A549 treated with Mapracorat at 1 μM for 4 hours (cell line): ENCODE data around the gene THAP11. TPM values are rescaled to one million over a fixed set of nuclear protein-coding genes. Genes with fewer than 3 reads are reported as not detected.

Experiments used
- total RNA-seq: library from RNA; stranded (reverse); fragments of 200-300 nt; extraction: Qiagen RNA extraction; gene quantifications from 5 replicates; pipeline ENCODE4 v1.2.3, GENCODE V29; 2022

The THAP11 gene
- 24.3 to 41.1 TPM (median 39.8 TPM) in 5 replicates for total RNA-seq

DNA sequence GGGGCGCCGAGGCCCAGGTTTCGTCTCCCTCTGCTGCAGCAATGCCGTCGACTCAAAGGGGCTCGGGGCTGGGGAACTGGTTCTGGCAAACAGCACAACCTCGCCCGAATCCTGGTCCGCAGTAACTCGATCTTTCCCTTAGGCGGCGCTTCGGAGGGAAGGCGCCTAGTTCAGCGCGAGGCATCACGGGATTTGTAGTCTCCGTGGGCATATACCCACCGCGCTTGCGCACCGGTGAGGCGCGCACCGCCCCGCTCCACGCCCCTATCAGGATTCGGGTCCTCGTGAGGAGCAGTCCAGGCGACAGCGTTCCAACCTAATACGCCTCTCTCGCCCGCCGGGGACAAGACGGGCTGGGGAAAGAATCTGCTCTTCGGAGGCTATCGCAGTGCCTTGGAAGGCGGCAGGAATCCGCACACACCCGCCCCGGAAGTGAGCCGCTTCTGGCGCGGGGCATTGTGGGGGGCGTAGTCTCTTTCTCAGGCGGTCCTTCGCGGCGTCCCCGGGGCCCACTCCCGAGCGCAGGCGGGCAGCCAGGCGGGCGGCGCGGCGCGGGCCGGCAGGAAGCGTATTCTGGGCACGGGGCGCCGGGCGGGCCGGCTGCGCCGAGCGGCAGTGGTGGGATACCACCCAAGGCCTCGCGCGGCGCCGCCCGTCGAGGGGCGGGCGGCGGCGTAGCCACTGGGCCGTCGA, at the start of gene THAP11:
Gene THAP11, plus strand, starts transcription at position 505 of the 693 bp plus-strand sequence. CDS start 235 bp downstream, outside the sequence.

DNA sequence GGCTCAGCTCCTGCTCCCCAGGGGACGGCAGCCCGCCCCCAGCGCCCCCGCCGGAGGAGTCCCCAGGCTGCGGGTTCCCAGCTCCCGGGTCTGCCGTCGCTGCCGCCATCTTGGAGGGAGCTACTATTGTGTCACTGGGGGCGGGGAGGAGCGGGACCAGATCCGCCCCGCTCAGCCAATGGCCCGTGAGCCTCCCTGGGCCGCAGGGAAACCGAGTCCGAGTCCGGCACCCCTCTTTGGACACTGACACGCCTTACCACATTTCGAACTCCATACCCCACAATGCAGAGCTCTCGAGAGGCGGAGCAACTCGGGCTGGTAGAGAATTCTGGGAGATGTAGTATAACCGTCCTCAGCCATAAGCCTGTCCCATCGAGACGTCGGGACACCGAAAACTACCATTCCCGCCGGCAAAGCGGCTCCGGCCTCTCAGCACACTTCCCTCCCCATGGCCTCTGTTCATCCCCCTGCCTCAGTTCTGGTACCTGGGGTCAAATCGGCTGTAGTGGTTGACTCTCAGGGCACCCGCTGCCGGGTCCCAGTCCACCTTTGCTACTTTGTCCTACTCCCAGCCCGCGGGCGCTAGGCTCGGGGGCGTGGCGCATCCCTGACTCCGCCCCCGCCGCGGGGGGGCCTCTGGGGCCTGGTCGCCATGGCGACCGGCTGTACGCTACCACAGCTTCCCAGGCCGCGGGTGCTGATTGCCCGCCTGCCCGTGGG, 35.5 kb upstream of the THAP11 start, which contains the start of the genes RANBP10 and TSNAXIP1:
Gene RANBP10, minus strand, starts transcription at position 133 of the 720 bp plus-strand sequence. Its CDS starts 24 bp downstream, at position 109.
Gene TSNAXIP1, plus strand, starts transcription at position 462 of the 720 bp plus-strand sequence. CDS start 261 bp downstream, outside the sequence.

DNA sequence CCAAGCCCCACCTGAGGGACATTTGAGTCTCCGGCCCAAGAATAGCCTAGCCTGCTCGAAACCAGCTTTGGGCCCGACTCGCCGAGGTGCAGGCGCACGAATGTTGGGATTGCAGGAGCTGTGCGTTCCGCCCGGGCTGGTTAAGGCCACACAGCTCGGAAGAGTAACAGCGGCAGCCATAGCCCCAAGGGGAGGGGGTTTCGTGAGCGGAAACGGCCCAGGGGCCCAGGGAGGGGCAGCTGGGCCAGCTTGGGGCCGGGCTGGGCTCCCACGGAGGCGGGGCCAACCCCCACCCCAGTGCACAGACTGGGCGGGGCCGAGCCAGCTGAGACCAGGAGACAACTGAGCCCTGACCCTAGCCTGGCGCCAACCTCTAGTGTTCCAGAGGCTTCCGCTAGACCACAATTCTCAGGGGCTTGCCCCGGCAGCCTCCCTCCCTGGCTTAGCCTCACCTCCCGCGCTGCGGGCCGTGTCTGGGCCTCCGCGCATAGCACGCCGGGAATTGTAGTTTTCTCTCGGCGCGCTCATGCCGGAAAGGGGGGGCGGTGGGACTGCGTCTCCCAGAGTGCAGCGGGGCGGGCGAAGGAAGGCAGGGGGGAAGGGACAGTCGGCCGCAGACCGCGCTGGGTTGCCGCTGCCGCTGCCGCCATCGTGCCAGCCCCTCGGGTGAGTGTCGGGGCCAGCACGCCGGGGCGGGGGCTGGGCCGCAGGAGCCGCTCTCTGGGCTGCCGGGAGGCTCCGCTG, 4.4 kb downstream of the THAP11 start, which contains the start of gene NUTF2:
Gene NUTF2, plus strand, starts transcription at position 614 of the 744 bp plus-strand sequence. CDS start 18,198 bp downstream, outside the sequence.

DNA sequence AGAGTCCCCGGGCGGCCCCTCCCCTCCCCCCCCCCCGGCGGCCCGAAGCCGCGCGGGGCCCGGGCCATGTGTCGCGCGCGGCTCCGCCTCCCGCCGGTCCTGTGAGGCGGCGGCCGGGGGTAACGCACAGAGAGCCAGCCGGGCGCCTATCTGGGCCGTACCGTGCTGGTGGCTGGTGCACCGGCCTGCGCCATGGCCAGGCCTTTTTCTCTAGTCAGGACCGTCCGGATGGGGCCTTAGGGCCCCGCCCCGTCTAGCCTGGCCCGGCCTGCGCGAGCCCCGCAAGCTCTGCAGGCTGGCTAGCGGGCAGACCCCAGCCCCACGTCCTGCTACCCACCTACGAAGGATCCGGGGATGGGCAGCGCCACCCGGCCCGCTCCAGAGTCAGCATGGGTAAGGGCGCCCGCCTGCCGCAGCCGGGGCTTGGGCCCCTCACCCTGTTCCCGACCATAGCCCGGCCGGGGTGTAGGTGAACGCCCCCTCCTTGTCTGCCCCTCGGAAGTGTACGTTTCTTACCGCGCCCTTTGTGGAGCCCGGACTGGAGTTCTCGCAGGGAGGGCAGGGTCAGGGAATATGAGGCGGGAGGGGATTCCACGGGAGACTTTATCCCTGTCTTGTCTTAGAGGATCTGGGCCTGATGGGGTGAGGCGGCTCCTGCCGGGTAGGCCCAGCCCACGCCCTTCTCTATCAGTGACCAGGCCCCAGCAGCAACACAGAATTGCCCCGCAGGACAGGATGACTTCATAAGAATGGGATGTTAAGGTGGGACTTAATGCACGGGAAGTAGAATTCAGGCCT, 5.1 kb downstream of the THAP11 start, which contains the start of gene CENPT:
Gene CENPT, minus strand, starts transcription at position 630 of the 798 bp plus-strand sequence. CDS start 13,834 bp downstream, outside the sequence.

DNA sequence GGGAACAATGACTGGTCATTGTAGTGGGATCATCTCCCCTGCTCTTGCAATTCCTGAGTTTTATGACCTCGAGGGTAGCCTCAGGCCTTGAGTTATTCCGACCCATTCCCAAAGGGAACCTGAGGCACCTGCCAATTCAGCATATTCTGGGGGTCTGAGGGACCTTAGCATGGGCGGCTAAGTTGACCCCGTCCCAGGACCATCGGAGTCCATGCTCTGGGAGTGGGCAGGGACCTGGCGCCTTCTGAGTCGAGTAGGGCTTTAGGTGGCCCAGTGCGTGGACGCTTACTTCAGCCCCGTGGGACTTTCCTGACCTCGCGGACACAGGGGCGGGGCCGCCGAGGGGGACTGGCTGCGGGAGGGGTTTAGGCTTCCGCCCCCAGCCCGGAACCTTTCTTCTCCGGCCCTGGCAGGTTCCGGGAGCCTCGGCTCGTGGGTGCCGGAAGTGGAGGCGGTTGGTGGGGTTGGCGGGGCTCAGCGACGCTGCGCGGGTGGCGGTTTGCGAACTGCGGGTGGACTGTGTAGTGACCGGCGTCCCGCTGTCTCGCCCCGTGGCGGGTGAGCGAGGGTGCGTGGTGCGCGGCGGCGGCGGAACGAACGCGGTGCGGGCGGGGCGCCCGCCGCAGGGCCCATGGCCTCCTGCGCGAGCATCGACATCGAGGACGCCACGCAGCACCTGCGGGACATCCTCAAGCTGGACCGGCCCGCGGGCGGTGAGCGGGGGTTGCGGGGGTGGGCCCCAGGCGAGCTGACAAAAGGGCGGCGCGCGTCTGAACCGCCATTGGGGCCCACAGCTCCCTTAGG, 30.7 kb downstream of the THAP11 start, which contains the start of gene EDC4:
Gene EDC4, plus strand, starts transcription at position 422 of the 804 bp plus-strand sequence. Its CDS starts 210 bp downstream, at position 632.

DNA sequence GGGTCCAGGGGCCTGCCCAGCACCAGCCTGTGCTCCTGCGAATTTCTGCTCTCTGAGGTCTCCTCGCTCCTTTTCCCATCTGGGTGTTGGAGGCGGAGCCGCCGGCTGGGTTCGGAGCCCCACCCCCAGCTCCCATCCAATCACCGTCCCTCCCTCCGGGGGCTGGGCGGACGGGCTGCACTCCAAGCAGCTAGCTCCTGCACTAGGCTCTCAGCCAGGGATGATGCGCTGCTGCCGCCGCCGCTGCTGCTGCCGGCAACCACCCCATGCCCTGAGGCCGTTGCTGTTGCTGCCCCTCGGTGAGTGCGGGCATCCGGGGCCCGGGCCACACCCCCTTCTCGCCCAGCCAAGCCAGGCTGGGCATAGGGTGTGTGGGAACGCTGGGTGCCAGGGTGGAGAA, 42.6 kb downstream of the THAP11 start, which contains the start of gene NRN1L:
Gene NRN1L, plus strand, starts transcription at position 202 of the 400 bp plus-strand sequence. Its CDS starts 19 bp downstream, at position 221.

DNA sequence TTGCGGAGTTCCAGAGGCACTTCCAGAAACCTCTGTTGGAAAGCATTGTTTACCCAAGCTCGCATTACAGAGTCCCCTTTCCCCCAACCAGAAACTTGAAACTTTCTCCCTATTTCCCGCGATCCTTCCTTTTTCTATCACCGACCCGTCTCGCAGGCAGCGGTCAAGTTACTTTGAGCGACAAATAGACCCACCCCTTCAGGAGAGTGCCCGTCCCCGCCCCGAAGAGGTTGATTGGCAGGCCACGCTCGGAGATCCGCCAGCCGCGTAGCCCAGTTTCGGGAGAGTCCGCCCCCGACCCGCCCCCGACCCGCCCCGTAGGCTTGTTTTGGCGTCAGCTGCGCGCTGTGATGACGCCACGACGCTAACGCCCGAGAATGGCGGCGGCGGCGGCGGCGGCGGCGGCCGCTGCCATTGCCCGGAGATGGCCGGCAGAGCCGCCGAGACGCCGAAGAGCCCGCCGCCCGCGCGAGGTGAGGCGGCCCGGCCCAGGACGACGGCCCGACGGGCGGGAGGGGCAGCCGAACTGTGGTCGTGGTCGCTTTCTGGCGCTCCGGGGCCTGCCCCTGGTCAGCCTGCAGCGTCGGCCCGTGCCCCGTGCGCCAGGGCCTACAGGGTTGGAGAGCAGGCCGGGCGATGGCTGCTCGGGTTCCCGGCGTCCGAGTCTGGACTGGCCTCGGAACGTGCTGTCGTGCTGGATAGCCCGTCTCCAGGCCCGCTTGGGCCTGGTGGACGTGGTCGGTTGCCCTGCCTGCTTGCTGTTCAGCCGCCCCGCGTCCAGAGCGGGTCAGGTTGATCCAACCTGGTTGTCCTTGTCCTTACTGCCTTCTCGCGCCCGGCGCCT, 51.0 kb downstream of the THAP11 start, which contains the start of gene PSKH1:
Gene PSKH1, plus strand, starts transcription at position 356 of the 844 bp plus-strand sequence. CDS start 15,496 bp downstream, outside the sequence.

Other genes starting within 250 kb of the THAP11 start
- 1.3 to 3.5 TPM (median 2.1 TPM) in 5 replicates for gene CARMIL2, start 197.2 kb upstream of the THAP11 start, total RNA-seq
- 25.9 to 36.9 TPM (median 36.1 TPM) in 5 replicates for gene ACD, start 182.1 kb upstream of the THAP11 start, total RNA-seq
- gene PARD6A, start 181.4 kb upstream of the THAP11 start, total RNA-seq: 1.3 to 2.8 TPM (median 2.2 TPM) in 5 replicates
- 6.9 to 12.7 TPM (median 10.0 TPM) in 5 replicates for gene ENKD1, start 175.6 kb upstream of the THAP11 start, total RNA-seq
- 0.13 to 0.30 TPM in 2 of 5 replicates, not detected in the others for gene C16orf86, start 175.5 kb upstream of the THAP11 start, total RNA-seq
- 15.7 to 16.7 TPM (median 15.9 TPM) in 5 replicates for gene GFOD2, start 123.0 kb upstream of the THAP11 start, total RNA-seq
- 8.0 to 9.6 TPM (median 8.5 TPM) in 5 replicates for gene RANBP10, start 35.8 kb upstream of the THAP11 start, total RNA-seq
- gene TSNAXIP1, start 35.4 kb upstream of the THAP11 start, total RNA-seq: 0.39 to 0.64 TPM (median 0.47 TPM) in 5 replicates
- gene NUTF2, start 4.6 kb downstream of the THAP11 start, total RNA-seq: 226 to 277 TPM (median 235 TPM) in 5 replicates
- 23.7 to 32.7 TPM (median 28.6 TPM) in 5 replicates for gene CENPT, start 5.4 kb downstream of the THAP11 start, total RNA-seq
- 53.8 to 72.4 TPM (median 64.2 TPM) in 5 replicates for gene EDC4, start 30.7 kb downstream of the THAP11 start, total RNA-seq
- gene NRN1L, start 42.6 kb downstream of the THAP11 start, total RNA-seq: 0.29 TPM in 1 of 5 replicates, not detected in the others
- 11.1 to 17.4 TPM (median 14.4 TPM) in 5 replicates for gene PSKH1, start 50.9 kb downstream of the THAP11 start, total RNA-seq
- 1.3 to 1.9 TPM (median 1.4 TPM) in 5 replicates for gene CTRL, start 89.5 kb downstream of the THAP11 start, total RNA-seq
- gene PSMB10, start 94.5 kb downstream of the THAP11 start, total RNA-seq: 40.2 to 55.7 TPM (median 49.8 TPM) in 5 replicates
- gene LCAT, start 101.8 kb downstream of the THAP11 start, total RNA-seq: 8.6 to 15.1 TPM (median 13.1 TPM) in 5 replicates
- gene SLC12A4, start 126.3 kb downstream of the THAP11 start, total RNA-seq: 23.7 to 39.8 TPM (median 34.1 TPM) in 5 replicates
- not detected in 5 replicates for gene DPEP3, start 138.2 kb downstream of the THAP11 start, total RNA-seq
- gene DPEP2, start 157.2 kb downstream of the THAP11 start, total RNA-seq: not detected in 5 replicates
- not detected in 5 replicates for gene DPEP2NB, start 173.6 kb downstream of the THAP11 start, total RNA-seq
- 17.7 to 20.1 TPM (median 20.0 TPM) in 5 replicates for gene DDX28, start 180.9 kb downstream of the THAP11 start, total RNA-seq
- gene DUS2, start 181.0 kb downstream of the THAP11 start, total RNA-seq: 14.5 to 17.1 TPM (median 16.6 TPM) in 5 replicates
- 12.3 to 15.2 TPM (median 14.4 TPM) in 5 replicates for gene NFATC3, start 243.1 kb downstream of the THAP11 start, total RNA-seq